ENCODE results near the gene GRK2. TPM values are rescaled to one million over a fixed set of nuclear protein-coding genes. Genes with fewer than 3 reads are reported as not detected.

The GRK2 gene
- total and polyA plus RNA-seq, 9 of the 15 experiments (the other 6 are each of a cell fraction or from before 2014, with no cell fraction given) = 0.24 to 95.8 (median 56.5) TPM

DNA sequence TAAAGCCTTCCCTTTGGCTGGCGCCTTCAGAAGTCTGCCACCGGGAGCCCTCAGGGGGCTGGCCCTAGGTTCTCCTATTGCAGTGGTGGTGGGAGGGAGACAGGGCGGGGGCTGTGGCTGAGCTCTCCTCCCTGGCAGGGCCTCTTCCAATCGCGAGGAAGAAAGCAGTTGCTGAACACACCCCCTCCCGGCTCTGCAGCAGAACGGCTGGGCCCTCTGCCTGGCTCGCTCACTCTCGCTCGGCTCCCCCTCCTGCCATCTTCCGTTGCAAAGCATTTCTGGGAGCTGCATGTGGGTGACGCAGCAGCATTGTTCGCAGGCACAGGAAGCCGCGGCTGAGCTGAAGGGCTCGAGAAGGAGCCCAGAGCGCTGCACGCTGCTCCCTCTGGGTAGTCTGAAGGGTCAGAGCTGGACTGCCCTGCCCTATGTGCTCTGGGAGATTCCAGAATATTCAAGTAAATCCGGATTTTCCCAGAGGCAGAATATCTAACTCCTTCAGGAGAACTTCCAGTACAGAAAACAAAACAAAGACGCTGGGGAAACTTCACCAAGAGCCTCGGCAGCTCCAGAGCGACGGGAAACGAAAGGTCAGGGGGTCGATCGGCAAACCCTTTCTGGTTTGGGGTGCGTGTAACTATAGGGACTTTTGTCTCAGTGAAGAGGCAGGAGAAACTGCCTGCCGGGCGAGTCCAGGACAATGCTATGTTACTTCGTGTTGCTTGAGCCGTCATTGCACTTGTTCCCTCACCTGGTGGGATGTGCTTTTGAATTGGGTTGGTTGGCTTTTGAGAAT lies 26.3 kb upstream of the GRK2 start (continued):
- TF ChIP-seq, protein P1, sequence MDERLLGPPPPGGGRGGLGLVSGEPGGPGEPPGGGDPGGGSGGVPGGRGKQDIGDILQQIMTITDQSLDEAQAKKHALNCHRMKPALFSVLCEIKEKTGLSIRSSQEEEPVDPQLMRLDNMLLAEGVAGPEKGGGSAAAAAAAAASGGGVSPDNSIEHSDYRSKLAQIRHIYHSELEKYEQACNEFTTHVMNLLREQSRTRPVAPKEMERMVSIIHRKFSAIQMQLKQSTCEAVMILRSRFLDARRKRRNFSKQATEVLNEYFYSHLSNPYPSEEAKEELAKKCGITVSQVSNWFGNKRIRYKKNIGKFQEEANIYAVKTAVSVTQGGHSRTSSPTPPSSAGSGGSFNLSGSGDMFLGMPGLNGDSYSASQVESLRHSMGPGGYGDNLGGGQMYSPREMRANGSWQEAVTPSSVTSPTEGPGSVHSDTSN (CRISPR knock-in tag; IDR thresholded peaks at IDR 0.05; ENCODE audit: low read depth) = no peak
- TF ChIP-seq, protein P1 (tag; conservative IDR thresholded peaks at IDR 0.05; ENCODE audit: low read depth) = no peak
- TF ChIP-seq RBM25 (IDR thresholded peaks at IDR 0.05; ENCODE audit: low read depth, low read length, severe bottlenecking) (no peak), BRCA1 (IDR thresholded peaks at IDR 0.05) (no peak), BRCA1 (CRISPR knock-in tag; IDR thresholded peaks at IDR 0.05) (no peak), CBX1 (IDR thresholded peaks at IDR 0.05; ENCODE audit: low read depth) (no peak), MAFG (tag; conservative IDR thresholded peaks at IDR 0.05) (peak; percentile 80), HLTF (IDR thresholded peaks at IDR 0.05) (0 out of 2 replicates have a peak, but pooled peaks have one; percentile 41), SRSF1 (IDR thresholded peaks at IDR 0.05; ENCODE audit: low read depth, low read length) (no peak), ZNF253 (CRISPR knock-in tag; conservative IDR thresholded peaks at IDR 0.05) (no peak), MAFK (IDR thresholded peaks at IDR 0.05; ENCODE audit: low read length) (peak; percentile 69; the same call in 1 of the 2 replicates), ZNF445 (CRISPR knock-in tag; IDR thresholded peaks at IDR 0.05; ENCODE audit: low read depth) (no peak), NR2C2 (CRISPR knock-in tag; IDR thresholded peaks at IDR 0.05) (no peak), NR2C2 (tag; IDR thresholded peaks at IDR 0.05) (no peak), SNRNP70 (optimal IDR thresholded peaks at IDR 0.05; ENCODE audit: low read depth, low read length) (no peak)
- TF ChIP-seq, protein P2, sequence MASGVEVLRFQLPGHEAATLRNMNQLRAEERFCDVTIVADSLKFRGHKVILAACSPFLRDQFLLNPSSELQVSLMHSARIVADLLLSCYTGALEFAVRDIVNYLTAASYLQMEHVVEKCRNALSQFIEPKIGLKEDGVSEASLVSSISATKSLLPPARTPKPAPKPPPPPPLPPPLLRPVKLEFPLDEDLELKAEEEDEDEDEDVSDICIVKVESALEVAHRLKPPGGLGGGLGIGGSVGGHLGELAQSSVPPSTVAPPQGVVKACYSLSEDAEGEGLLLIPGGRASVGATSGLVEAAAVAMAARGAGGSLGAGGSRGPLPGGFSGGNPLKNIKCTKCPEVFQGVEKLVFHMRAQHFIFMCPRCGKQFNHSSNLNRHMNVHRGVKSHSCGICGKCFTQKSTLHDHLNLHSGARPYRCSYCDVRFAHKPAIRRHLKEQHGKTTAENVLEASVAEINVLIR (CRISPR knock-in tag; IDR thresholded peaks at IDR 0.05) = no peak
- TF ChIP-seq, protein P3, sequence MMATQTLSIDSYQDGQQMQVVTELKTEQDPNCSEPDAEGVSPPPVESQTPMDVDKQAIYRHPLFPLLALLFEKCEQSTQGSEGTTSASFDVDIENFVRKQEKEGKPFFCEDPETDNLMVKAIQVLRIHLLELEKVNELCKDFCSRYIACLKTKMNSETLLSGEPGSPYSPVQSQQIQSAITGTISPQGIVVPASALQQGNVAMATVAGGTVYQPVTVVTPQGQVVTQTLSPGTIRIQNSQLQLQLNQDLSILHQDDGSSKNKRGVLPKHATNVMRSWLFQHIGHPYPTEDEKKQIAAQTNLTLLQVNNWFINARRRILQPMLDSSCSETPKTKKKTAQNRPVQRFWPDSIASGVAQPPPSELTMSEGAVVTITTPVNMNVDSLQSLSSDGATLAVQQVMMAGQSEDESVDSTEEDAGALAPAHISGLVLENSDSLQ (IDR thresholded peaks at IDR 0.05) = peak; percentile 57
- TF ChIP-seq, protein P4, sequence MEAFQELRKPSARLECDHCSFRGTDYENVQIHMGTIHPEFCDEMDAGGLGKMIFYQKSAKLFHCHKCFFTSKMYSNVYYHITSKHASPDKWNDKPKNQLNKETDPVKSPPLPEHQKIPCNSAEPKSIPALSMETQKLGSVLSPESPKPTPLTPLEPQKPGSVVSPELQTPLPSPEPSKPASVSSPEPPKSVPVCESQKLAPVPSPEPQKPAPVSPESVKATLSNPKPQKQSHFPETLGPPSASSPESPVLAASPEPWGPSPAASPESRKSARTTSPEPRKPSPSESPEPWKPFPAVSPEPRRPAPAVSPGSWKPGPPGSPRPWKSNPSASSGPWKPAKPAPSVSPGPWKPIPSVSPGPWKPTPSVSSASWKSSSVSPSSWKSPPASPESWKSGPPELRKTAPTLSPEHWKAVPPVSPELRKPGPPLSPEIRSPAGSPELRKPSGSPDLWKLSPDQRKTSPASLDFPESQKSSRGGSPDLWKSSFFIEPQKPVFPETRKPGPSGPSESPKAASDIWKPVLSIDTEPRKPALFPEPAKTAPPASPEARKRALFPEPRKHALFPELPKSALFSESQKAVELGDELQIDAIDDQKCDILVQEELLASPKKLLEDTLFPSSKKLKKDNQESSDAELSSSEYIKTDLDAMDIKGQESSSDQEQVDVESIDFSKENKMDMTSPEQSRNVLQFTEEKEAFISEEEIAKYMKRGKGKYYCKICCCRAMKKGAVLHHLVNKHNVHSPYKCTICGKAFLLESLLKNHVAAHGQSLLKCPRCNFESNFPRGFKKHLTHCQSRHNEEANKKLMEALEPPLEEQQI (IDR thresholded peaks at IDR 0.05) = no peak

All from K562 (cell line).